NCI-H226 (cell line): ENCODE results near the gene PHLDB1.

Experiments used
- DNase-seq: peaks from one replicate; pipeline ENCODE4 v3.0.0-alpha.2; 2015

PHLDB1 gene

GRCh38 chr11:118689852-118690552, 82.6 kb downstream of the PHLDB1 start:
- DNase-seq: peak; percentile 85

DNA sequence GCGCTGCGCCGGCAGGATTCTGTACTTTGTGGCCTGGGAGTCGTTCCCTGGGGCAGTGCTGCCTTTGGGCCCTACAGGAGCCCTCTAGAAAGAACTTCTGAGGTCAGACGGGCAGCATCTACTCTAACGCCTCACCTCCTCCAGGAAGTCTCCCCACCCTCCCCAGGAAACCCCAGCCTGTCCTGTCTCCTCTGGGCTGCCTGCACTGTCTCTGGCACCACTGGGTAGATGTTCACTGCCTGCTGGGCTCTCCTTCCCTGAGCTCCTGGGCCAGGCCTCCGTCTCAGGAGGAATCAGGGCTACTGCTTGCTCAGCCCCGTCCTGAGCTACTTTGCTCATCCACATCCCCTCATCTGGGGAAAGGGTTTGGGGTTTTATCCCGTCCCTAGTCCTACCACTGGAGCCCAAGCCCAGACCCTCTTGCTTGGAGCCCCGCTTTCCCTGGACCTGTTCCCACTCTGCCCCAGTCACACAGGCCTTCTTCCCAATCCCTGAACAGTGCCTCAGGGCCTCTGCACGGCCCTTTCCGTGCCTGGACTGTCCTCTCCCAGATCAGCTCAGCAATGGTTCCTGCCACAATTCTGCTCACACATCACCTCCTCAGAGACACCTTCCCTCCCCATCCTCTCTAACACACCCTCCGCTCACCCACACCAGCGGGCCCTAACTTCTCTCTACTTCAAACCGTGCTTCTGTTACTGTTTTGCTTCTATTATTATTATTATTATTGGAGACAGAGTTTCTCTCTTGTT, 83.3 kb downstream of the PHLDB1 start:
- no peak for DNase-seq

- peak; percentile 78 for DNase-seq
Observed at GRCh38 chr11:118691926-118692830, 84.8 kb downstream of the PHLDB1 start.

DNA sequence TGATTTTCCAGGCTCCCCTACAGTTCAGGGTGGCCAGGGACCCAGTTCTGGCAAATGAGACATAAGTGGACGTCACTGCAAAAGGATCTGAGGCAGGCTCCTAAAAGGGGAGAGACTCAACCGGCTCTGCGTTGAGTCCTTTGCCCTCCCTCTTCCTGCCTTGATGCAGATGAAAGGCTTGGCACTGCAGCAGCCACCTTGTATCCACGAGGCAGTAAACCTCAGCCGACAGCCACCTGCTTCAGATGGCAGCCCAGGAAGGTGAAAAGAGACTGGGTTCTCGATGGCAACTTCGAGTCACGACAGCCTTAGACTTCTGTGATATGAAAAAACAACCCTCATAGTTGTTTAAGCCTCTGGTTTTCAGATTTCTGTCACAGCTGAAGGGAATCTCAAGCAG, 86.8 kb downstream of the PHLDB1 start:
- DNase-seq: no peak

- DNase-seq: no peak
Observed at GRCh38 chr11:118694771-118695170, 87.4 kb downstream of the PHLDB1 start.

DNA sequence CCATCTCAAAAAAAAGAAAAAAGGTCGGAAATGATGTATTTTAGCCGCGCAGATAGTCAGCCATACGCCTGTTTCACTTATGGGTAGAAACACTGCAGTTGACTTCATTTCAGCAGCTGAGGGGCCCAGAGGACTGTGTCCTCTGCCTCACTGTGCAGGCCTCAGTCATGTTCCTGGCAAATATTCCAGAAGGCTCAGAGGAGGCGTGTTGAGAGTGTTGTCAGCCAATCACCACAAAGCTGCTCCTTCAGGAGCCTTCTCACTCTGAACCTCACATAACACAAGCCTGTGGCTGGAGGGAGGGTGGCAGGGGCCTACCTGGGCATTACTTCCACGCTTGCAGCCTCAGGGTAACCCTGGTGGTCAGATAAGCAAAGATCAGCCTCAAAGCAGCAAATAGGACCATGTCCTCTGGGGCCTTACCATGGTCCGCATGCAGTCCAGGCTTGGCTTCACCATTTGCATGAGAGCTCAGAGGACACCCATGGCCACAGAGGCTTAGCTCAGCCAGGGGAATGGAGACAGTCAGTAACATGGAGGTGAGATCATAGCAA, 89.3 kb downstream of the PHLDB1 start:
- no peak for DNase-seq

- no peak for DNase-seq
Observed at GRCh38 chr11:118697346-118697745, 89.9 kb downstream of the PHLDB1 start.

GRCh38 chr11:118699506-118700220, 92.2 kb downstream of the PHLDB1 start:
- no peak for DNase-seq

GRCh38 chr11:118703563-118704106, 96.2 kb downstream of the PHLDB1 start:
- DNase-seq: no peak

GRCh38 chr11:118705111-118705741, 97.8 kb downstream of the PHLDB1 start:
- no peak for DNase-seq

DNA sequence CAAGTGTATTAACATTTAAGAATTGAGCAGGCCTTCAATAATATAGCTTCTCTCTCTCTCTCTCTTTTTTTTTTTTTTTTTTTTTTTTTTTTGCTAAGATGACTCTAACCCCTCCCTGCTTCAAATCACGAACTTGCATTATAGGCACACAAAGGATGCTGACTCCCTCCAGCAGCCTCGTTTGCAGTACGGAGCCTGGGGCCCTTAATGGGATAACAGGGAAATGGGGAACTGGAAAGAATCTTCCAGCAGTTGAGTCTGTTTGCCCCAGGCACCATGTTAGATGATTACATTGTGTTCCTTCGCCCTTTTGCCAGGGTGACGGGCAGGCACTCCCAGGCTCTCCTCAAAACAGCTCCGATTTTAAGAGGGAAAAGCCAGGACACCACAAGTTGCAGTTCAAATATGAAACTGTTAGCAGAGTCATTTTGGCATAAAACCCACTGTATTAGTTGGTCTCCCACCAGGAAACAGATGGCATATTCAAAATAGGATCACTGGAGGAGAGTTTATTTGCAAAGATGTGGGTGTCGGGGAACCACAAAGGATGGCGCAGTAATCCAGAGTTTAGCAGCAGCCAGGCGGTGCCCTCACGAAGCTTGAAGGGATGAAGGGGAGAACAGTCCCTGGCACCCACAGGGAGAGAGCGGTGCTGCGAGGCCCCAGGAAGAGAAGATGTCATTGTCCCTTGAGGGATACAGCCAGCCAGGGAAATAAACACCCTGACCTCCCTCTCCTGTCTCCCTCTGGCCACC, 98.6 kb downstream of the PHLDB1 start:
- DNase-seq: no peak

- no peak for DNase-seq
Observed at GRCh38 chr11:118706546-118706825, 99.1 kb downstream of the PHLDB1 start.
